GM19455 (cell line): ENCODE measurements around the gene YPEL2.
"Not testable (repeated sequence)": the region's sequence is repeated elsewhere in the genome, so short reads cannot be mapped to it uniquely, and the experiment has no call there.

ENCODE experiments used
- ATAC-seq: cut with Tn5 transposase; IDR thresholded peaks from one replicate; pipeline ENCODE4 v1.9.1; 2021; ENCODE audit not compliant: unreplicated experiment

The YPEL2 gene, protein sequence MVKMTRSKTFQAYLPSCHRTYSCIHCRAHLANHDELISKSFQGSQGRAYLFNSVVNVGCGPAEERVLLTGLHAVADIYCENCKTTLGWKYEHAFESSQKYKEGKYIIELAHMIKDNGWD

DNA sequence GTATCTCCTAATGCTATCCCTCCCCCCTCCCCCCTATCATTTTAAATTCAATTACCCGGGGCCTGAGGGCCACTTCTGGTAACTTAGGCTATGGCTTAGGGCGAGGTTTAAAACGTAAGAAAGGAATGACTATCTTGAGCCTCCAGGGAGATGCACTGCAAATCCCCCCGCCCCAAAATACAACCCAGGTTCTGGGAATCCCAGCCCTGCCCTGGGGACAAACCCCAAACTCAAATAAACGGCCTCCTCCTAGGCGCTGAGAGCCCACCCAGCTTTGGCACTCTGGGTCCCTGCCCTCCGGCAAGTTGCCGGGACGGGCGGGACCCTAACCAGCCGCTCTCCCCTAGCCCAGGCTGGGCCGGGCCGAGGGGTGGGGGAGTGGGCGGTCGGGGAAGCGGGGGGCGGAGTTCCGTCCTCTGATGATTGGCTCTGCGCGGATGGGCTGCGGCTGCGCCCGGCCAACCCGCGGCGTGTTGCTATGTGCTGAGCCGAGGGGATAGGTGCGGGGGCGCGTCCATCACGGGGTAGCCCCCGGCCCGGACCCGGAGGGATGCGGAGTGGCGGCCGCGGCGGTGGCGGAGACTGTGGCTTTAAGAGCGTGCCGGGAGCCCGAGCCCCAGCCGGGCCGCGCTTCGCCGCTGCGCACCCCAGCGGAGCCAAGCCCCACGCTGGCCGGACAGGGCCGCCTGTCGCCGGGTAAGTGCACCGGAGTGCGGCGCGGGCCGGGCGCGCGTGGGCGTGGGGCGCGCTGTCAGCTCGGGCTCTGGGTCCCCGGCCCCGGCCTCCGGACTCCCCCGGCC is at the start of gene YPEL2:
Gene YPEL2 (plus strand): TSS at position 527 of the 800 bp plus-strand sequence. CDS start 21,755 bp downstream, outside the sequence.
- peak; percentile 92 for ATAC-seq

DNA sequence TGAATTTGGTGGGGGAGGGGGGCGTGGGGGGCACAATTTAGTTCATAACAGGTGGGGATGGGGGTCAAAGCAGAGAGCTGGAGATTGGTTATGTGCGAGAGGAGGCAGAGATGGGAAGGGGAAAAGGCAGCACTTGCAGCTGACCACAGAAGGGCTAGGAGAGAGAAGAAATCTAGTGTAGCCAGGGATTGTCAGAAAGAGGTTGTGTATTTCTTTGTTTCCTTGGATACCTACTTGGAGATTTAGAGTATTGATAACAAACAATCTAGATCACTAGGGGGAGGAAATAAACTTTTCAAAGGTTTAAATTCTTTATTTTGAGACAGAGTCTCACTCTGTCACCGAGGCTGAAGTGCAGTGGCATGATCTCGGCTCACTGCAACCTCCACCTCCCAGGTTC is 47.1 kb upstream of the YPEL2 start:
- no peak for ATAC-seq

DNA sequence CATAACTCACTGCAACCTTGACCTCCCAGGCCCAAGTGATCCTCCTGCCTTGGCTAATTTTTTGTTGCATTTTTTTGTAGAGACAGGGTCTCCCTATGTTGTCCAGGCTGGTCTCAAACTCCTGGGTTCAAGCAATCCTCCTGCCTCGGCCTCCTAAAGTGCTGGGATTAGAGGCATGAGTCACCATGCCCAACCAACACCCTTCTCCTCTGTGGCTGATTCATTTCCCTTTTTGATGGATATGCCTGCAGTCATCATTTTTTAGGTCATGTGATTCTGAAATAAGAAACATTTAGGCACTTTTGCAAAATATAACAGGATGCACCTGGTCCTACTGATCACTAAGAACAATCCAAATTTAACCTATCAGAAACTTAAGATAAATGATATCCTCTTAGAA is 44.0 kb upstream of the YPEL2 start:
- ATAC-seq: no peak

DNA sequence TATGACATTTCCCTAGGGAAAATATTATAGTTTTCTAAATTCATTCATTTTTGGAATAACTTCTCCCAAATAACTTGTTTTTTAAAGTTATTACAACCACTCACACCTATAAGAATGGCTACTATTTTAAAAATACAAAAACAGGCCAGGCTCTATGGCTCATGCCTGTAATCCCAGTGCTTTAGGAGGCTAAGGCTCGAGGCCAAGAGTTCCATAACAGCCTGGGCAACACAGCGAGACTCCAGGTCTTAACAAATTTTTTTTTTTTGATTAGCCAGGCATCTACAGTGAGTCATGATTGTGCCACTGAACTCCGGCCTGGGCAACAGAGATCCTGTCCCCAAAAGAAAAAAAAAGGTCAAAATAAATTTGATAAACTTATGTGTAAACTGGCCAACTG is 43.6 kb upstream of the YPEL2 start:
- no peak for ATAC-seq

DNA sequence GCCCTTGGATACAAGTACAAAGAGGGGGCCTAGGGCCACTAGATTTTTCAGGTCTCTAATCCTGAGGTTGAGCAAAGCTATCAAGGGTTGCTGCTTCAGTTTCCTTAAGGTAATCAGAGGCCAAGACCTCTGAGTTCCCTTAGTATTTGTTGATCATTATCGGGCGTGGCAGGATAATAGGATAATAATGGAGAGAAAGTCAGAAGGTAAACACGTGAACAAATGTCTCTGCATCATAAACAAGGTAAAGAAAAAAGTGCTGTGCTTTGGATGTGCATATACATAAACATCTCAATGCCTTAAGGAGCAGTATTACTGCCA is 41.5 kb upstream of the YPEL2 start:
- ATAC-seq: no peak

DNA sequence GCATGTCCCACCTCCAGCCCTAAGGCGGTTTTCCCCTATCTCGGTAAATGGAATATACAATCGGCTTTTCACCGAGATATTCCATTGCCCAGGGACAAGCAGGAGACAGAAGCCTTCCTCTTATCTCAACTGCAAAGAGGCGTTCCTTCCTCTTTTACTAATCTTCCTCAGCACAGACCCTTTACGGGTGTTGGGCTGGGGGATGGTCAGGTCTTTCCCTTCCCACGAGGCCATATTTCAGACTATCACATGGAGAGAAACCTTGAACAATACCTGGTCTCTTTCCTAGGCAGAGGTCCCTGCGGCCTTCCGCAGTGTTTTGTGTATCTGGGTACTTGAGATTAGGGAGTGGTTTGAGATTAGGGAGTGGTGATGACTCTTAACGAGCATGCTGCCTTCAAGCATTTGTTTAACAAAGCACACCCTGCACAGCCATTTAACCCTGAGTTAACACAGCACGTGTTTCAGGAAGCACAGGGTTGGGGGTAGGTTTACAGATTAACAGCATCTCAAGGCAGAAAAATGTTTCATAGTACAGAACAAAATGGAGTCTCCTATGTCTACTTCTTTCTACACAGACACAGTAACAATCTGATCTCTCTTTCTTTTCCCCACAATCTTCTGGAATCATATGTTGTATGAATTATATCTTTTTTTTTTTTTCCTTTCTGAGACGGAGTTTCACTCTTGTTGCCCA is 41.0 kb upstream of the YPEL2 start:
- ATAC-seq: not testable (repeated sequence)

DNA sequence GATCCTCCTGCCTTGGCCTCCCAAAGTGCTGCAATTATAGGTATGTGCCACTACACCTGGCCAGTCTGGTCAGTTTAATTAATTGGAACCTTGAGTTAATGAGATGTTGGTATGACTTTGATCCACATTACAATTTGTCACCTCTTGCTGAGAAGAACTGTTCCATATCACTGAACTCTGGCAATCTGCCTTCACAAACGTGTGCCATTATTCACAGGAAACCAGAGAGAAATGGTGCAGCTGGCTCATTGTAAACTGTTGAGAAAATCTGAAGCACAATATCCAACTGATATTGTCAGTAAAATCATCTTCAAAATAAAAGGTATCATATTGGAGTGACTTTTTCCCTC is 39.3 kb upstream of the YPEL2 start:
- ATAC-seq: no peak

DNA sequence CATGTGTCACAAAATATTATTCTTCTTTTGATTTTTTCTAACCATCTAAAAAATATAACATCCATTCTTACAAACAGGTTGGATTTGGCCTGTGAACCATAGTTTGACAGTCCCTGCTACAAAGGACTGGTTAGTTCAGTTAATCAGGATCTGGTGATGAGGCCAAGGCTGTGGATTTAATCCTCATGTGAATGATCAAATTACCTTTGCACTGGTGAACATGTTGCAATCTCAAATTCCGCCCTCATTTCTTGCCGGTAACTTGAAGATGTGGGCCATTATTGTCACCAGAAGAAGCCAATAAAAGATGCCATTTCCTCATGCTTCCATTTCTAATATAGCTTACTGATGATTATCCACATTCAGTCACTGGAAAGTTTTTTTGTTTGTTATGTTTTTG is 35.3 kb upstream of the YPEL2 start:
- ATAC-seq: no peak

DNA sequence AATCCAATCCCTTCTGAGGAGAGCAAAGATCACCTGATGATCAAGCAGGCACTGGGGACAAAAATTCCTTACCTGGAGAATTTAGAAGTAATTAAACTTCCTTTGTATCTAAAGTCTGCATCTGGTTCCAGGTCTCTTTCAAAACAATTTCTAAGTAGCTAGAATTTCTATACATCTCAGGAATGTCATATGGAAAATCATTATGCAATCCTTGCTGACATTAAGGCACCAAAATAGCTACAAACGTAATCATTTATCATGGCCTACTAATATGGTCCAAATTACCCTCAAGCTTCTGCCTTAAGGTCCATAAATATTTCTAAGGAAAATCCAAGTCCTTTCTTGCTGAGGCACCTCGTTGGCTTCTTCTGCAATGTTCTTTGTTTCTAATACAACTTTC is 32.9 kb upstream of the YPEL2 start:
- ATAC-seq: no peak

DNA sequence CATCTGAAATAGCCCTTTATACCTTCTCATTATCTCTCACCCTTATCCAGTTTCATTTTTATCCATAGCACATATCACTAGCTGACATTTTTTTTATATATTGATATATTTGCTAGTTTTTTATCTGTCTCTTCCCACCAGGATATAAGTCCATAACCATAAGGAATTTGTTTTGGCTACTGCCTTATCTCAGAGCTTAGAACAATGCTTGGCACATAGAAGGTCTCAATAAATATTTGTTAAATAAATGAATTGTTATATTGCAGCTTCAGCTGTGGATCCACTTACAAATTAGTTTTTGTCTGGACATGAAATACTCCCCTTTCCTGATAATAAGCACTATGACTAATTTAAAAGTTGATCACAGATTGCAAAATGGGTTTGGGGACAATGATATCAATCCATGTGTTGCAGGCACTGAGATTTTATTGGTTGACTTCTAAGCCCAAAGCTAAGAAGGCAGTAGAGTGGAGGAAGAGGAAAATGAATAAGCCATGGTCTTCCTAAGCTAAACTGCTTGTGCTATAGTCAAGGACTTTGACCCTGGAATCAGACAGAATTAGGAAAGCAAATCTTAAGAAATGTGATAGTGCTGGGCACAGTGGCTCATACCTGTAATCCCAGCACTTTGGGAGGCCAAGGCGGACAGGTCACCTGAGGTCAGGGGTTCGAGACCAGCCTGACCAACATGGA is 31.9 kb upstream of the YPEL2 start:
- no peak for ATAC-seq

DNA sequence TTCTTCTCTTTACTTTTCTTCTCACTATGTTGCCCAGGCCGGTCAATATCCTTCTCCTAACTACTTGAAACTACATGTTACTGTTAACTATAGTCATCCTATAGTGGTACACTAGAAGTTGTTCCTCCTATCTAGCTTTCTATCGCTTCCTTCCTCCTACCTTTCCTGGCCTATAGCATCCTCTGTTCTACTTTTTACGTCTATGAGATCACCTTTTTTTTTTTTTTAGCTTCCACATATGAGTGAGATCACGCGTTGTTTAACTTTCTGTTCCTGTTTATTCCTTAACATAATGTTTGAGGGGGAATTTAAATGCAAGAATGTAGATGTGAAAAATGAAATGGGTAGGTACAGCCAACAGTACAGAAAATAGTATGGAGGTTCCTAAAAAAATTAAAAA is 30.5 kb upstream of the YPEL2 start:
- ATAC-seq: no peak

DNA sequence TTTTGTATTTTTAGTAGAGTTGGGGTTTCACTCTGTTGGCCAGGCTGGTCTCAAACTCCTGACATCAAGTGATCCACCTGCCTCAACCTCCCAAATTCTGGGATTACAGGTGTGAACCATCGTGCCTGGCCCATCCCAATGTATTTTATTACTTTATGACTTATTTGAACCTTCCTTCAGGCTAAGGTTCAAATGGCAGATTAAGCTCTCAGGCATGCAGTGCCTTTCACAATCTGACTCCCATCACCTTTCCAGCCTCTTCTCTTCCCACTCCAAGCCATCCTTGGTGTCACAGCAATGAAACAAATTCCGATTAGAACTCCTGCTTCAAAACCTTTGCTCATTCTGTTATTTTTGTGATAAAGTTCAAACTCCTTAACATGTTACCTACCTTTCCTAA is 26.6 kb upstream of the YPEL2 start:
- ATAC-seq: no peak

DNA sequence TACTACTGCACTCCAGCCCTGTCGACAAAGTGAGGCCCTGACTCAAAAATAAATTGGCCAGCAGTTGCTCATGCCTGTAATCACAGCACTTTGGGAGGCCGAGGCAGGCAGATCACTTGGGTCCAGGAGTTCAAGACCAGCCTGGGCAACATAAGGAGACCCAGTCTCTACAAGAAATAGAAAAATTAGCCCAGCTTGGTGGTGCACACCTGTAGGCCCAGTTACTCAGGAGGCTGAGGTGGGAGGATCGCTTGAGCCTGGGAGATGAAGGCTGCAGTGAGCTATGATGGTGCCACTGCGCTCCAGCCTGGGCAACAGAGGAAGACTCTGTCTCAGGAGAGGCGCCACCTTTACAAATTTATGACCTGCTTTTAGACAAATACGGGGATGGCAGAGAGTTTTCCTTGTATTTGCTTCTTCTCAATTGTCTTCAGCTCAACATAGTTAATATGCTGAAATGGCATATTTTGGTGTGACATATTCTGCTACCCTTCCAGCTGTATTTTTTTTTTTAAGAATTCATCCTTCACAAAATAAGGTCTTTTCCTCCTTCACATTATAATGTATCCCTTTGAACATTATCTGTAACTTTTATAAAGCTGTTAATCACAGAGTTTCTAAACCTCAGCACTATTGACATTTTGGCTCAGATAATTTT is 21.1 kb upstream of the YPEL2 start:
- ATAC-seq: no peak

DNA sequence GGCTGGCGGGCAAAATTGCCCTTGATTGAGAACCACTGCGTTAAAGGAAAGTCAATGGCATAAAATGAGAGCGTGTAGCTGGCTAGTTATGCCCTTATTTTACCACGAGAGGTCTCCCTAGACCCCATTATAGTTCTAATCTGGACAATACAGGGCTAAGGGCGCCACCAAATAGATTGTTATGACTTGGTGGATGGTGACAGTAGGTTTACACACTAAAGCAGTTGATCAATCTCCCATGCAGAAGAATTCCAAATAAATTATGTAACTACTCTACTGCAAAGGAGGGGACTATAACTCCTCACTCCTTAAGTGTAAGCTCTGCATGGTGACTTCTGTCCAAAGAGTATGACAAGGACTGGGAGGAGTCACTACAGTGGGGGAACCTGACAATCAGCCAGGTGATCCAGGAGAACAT is 20.4 kb upstream of the YPEL2 start:
- no peak for ATAC-seq

DNA sequence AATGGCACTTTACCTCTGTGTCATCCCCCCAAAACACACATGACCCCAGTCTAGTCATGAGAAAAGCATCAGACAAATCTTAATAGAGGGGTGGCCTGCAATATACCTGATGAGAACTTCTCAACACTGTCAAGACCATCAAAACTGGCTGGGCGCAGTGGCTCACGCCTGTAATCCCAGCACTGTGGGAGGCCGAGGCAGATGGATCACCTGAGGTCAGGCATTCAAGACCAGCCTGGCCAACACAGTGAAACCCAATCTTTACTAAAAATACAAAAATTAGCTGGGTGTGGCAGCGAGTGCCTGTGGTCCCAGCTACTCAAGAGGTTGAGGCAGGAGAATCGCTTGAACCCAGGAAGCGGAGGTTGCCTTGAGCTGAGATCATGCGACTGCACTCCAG is 19.9 kb upstream of the YPEL2 start:
- not testable (repeated sequence) for ATAC-seq

DNA sequence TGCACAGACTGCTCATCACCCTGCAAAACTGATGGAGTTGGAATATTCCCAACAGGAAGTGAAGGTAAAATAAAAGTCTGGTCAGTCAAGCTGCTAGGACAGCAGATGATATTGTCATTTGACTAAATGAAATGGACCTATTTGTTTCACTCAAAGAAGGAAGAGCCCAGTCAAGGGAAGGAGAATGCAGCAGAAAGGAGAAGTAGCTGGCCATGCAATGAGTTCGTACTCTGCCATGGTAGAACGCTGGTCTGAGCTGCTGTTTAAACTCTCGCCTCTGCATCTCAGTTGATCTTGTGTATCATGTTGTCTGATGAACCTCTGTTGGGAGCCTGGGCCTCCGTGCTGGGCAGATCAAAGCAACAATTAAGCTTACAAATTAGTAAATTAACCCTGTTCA is 15.6 kb upstream of the YPEL2 start:
- no peak for ATAC-seq

DNA sequence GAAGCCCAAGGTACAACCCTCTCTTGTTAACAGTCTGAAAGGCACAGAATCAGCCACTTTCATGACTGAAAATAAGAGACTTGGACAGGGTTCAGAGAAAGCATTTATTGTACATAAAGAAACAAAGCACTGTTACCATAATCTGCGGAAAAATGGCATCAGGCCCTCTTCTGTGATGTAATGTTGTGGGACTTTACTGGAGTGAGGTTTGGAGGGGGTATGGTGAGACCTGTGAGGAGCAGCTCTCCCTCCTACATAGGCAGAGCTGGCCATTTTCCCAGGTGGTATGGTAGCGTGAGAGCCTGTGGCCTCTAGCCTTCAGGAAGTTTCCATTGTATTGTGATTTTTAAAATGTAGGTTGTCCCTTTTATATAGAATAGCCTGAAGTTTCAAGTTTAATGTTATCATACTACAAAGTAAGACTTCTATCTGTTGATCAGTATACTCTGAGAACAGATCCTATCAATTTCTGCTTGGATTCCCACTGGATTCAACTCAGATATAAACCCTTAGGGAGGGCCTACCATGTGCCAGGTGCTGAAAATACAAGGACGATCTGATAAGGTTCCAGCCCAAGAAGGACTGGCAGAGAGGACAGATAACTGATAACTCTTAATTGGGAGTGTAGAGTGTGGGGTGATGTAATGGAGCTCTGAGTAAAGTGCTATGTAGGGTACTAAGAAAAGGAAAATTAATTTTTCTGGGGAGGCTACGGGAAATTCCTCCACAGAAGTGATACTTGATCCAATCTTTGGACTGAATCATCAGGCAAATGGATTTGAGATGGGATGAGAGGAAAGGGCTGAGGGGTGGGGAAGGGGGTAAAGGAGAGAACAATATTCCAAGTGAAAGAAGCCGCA is 4.1 kb upstream of the YPEL2 start:
- ATAC-seq: no peak

DNA sequence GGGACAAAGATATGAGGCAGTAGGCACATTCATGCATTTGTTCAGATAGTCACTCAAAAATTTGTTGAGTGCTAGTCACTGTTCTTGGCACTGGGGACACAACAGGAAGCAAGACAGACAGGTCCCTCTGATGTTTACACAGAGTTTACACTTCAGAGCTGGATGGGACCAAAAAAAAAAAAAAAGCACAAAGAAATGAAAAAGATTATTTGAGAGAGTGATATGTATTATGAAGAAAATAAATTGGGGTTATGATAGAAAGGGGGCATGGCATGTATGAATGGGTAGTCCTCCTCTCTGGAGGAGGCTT is 3.5 kb upstream of the YPEL2 start:
- ATAC-seq: no peak

DNA sequence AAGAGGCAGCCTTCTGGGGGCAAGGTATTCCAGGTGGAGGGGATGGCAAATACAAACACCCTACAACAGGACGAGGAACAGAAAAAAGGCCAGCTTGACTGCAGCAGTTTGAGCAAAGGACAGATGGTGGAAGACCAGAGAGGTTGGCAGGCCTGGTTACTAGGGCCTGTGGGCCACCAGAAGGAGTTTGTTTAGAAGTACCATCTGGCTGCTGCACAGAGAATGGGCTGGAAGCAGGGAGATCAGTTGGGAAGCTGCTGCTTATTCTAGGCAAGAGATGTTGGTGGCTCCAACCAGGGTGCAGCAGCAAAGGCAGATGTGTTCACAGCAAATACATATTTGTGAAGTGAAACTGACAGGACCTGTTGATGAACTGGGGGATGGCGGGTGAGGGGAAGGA is 2.9 kb upstream of the YPEL2 start:
- no peak for ATAC-seq

DNA sequence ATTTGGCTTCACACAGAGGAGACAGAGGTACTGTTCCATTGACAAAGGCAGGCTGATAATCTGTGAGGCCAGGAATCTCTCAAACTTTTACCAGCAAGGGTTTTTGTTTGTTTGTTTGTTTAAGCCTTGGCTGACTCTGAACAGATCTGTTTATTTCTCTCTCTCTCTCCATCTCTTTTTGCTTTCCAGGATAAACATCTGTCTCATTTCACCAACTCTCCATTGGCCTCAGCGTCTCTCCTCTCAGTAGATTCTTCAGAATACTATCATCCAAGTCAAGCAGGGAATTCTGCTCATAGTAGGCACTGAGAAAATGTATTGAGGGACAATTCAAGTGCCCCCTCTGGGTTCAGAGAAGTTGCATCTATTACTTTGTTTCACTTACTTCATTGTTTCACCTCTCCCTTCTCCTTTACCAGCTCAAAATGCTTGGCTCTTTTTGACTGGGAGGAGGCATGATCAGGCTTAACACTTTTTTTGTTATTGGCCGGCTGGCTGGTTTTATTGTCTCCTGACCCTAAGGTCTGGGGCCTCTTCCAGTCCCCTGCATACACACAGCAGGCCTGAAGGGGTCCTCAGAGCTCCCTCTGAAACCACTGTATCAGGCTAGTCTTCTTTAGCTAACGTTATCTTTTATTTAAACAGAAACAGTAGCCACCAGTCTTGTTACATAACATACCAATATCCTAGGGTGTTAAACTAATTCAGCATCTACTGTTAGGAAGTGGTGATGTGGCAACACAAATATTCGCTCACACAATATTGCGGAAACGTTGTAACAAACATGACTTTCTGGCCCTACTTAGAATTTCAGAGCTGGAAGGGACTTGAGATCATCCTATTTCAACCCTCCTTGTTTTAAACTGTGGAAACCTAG is 2.0 kb upstream of the YPEL2 start:
- no peak for ATAC-seq
